Activated CD8-positive, alpha-beta T cell treated with anti-CD3 and anti-CD28 coated beads for 36 hours (primary cell): ENCODE measurements around the gene PSMF1. TPM values are rescaled to one million over a fixed set of nuclear protein-coding genes. Genes with fewer than 3 reads are reported as not detected.

Experiments
- ATAC-seq: fragments of 200-7000 bp; cut with Tn5 transposase; one replicate; pipeline ENCODE4 v1.10.0; 2021; ENCODE audit warnings: mild to moderate bottlenecking, moderate library complexity
- CTCF ChIA-PET: fragments of 350-600 bp; sonication (Branson Sonifier 250); formaldehyde crosslinking; loops from one replicate; lab custom pipeline; 2021; ENCODE audit warnings: antibody characterized with exemption; lab: Charles Lee
- POLR2A ChIA-PET: fragments of 350-600 bp; sonication (Branson Sonifier 250); formaldehyde crosslinking; loops from one replicate; lab custom pipeline; 2021; ENCODE audit warnings: antibody characterized with exemption; lab: Charles Lee
- DNase-seq: peaks from one replicate; pipeline ENCODE4 v3.0.0-alpha.2; 2020
- H3K27ac Mint-ChIP-seq: one replicate; pipeline ENCODE4 v1.8.0; 2021; ENCODE audit warnings: mild to moderate bottlenecking, mixed read lengths
- H3K27me3 Mint-ChIP-seq: one replicate; pipeline ENCODE4 v1.8.0; 2021; ENCODE audit warnings: mixed read lengths
- H3K36me3 Mint-ChIP-seq: one replicate; pipeline ENCODE4 v1.8.0; 2021; ENCODE audit warnings: low read depth, mixed read lengths
- H3K4me1 Mint-ChIP-seq: one replicate; pipeline ENCODE4 v1.8.0; 2021; ENCODE audit warnings: low read depth, mixed read lengths
- H3K4me3 Mint-ChIP-seq: one replicate; pipeline ENCODE4 v1.8.0; 2021; ENCODE audit warnings: mild to moderate bottlenecking, moderate library complexity, mixed read lengths
- H3K9me3 Mint-ChIP-seq: one replicate; pipeline ENCODE4 v1.8.0; 2021; ENCODE audit warnings: mixed read lengths
- CTCF ChIP-seq: fragments of 200-600 bp; IDR thresholded peaks from one replicate; pipeline ENCODE4 v1.8.0; 2022; ENCODE audit warnings: antibody characterized with exemption, mild to moderate bottlenecking
- intact Hi-C: fragments of 100-400 bp; cut with micrococcal nuclease; formaldehyde crosslinking; loops from one replicate; pipeline ENCODE4 v1.10.0; 2022
- total RNA-seq, 2 experiments: library from RNA; stranded (reverse); gene quantifications; one replicate each; pipeline ENCODE4 v1.2.3, GENCODE V29; 2021

Gene PSMF1
- total RNA-seq, 2 experiments from 2014 or later = 150 to 154 TPM

GRCh38 chr20:1199212-1199873, 80.9 kb downstream of the PSMF1 start:
- H3K9me3 Mint-ChIP-seq = peaks cover 7% of the 10 kb centered on the region
- no peak for TF ChIP-seq CTCF
- ChIA-PET CTCF (interaction anchor here (1.2 to 2.7 kb wide), 3 partner anchors 12 to 16 kb away, joined by 3 to 11 read pairs (median 3); no protein-coding TSS in a partner anchor), POLR2A (interaction anchor here (0.5 to 1.2 kb wide), 4 partner anchors 8 to 230 kb away, joined by 3 to 4 read pairs (median 3); no protein-coding TSS in a partner anchor)
- DNase-seq (no peak), ATAC-seq (no peak)
- no peak overlapping the region for H3K4me3 Mint-ChIP-seq
- no peaks in the 10 kb centered on the region for H3K27me3 Mint-ChIP-seq
- H3K36me3 Mint-ChIP-seq = no peaks in the 10 kb centered on the region
- no peak overlapping the region for H3K27ac Mint-ChIP-seq
- peaks cover 4% of the 10 kb centered on the region for H3K4me1 Mint-ChIP-seq
- intact Hi-C loops = no loop called here

GRCh38 chr20:1199964-1200363, 81.6 kb downstream of the PSMF1 start:
- no peak for TF ChIP-seq CTCF
- Mint-ChIP-seq H3K4me1 (peaks cover 4% of the 10 kb centered on the region), H3K36me3 (no peaks in the 10 kb centered on the region), H3K9me3 (peaks cover 7% of the 10 kb centered on the region), H3K27me3 (no peaks in the 10 kb centered on the region), H3K27ac (no peak overlapping the region), H3K4me3 (no peak overlapping the region)
- DNase-seq (no peak), ATAC-seq (no peak)
- intact Hi-C loops = no loop called here
- ChIA-PET CTCF (interaction anchor here (1.2 to 2.7 kb wide), 4 partner anchors 12 to 227 kb away, joined by 3 to 11 read pairs (median 3); no protein-coding TSS in a partner anchor), POLR2A (interaction anchor here (0.7 to 1.2 kb wide), 3 partner anchors 9 to 230 kb away, joined by 3 to 4 read pairs (median 3); no protein-coding TSS in a partner anchor)

- ATAC-seq = no peak
- no peak within 1 kb of the TSS for H3K4me3 Mint-ChIP-seq
- no peak within 1 kb of the TSS for H3K27ac Mint-ChIP-seq
- no peaks in the 10 kb centered on the region for H3K27me3 Mint-ChIP-seq
- CTCF ChIA-PET = interaction anchor here (1.1 to 2.1 kb wide), 2 partner anchors 10 to 95 kb away, joined by 3 to 8 read pairs; no protein-coding TSS in a partner anchor
- H3K4me1 Mint-ChIP-seq = peaks cover 4% of the 10 kb centered on the region
- no peaks in the 10 kb centered on the region for H3K36me3 Mint-ChIP-seq
- intact Hi-C loops = no loop called here
- DNase-seq = no peak
- TF ChIP-seq CTCF = no peak
- POLR2A ChIA-PET = no interaction called here
- no peaks in the 10 kb centered on the region for H3K9me3 Mint-ChIP-seq
Observed at GRCh38 chr20:1202762-1203504, 84.5 kb downstream of the PSMF1 start, which contains the start of gene C20orf202. Gene C20orf202, plus strand, starts transcription at chr20:1203454. Its CDS starts 132 bp downstream, at chr20:1203586.

GRCh38 chr20:1203630-1204029, 85.2 kb downstream of the PSMF1 start:
- ATAC-seq (no peak), DNase-seq (no peak)
- intact Hi-C loops = no loop called here
- no peaks in the 10 kb centered on the region for H3K36me3 Mint-ChIP-seq
- no peak for TF ChIP-seq CTCF
- H3K27me3 Mint-ChIP-seq = no peaks in the 10 kb centered on the region
- CTCF ChIA-PET = interaction anchor here (2.1 kb wide), 1 partner anchor 9 kb away, joined by 8 read pairs; no protein-coding TSS in a partner anchor
- H3K4me1 Mint-ChIP-seq = peaks cover 4% of the 10 kb centered on the region
- POLR2A ChIA-PET = no interaction called here
- H3K9me3 Mint-ChIP-seq = no peaks in the 10 kb centered on the region
- no peak overlapping the region for H3K4me3 Mint-ChIP-seq
- H3K27ac Mint-ChIP-seq = no peak overlapping the region
